Ureter (tissue), 1 donor: ENCODE data around the gene WDR90. TPM values are rescaled to one million over a fixed set of nuclear protein-coding genes. Genes with fewer than 3 reads are reported as not detected.
"Not testable (repeated sequence)": the region's sequence is repeated elsewhere in the genome, so short reads cannot be mapped to it uniquely, and the experiment has no call there.

Experiments
- DNase-seq: peaks from one replicate; pipeline ENCODE4 v3.0.0-alpha.2; 2020; ENCODE audit warnings: low spot score
- total RNA-seq: library from RNA; stranded (reverse); gene quantifications from one replicate; pipeline ENCODE4 v1.2.4, GENCODE V29; 2023
- donor health status: DM: yes; HTN: yes; CAD: no.

WDR90 gene
- total RNA-seq, 1 donor from 2014 or later = 53.3 TPM

DNA sequence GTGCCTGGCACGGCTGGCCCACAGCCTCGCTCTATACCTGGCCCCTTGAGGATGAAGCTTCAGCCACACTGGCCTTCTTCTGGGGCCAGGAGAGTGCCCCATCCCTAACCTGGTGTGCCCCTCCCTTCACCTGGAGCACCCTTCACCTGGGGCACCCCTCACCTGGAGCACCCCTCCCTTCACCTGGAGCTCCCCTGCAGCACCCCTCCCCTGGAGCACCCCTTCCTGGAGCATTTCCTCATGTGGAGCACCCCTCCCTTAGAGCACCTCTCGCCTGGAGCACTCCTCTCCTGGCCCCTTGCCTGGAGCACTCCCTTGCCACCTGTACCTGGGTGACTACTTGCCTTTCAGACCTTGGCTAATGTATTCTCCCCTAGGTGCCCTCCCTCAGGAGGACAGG is 58.9 kb downstream of the WDR90 start:
- no peak for DNase-seq

DNA sequence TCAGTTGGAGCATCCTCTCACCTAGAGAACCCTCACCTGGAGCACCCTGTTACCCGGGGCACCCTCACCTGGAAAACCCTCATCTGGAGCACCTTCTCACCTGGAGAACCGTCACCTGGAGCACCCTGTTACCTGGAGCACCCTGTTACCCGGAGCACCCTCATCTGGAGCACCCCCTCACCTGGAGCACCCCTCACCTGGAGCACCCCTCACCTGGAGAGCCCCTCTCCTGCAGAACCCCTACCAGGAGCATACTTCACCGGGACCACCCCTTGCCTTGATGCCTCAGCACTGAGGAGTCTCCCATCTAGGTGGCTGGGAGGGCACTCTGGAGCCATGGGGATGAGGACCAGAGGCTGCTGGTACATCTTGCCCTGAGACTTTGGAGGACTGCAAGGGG is 59.8 kb downstream of the WDR90 start:
- no peak for DNase-seq

DNA sequence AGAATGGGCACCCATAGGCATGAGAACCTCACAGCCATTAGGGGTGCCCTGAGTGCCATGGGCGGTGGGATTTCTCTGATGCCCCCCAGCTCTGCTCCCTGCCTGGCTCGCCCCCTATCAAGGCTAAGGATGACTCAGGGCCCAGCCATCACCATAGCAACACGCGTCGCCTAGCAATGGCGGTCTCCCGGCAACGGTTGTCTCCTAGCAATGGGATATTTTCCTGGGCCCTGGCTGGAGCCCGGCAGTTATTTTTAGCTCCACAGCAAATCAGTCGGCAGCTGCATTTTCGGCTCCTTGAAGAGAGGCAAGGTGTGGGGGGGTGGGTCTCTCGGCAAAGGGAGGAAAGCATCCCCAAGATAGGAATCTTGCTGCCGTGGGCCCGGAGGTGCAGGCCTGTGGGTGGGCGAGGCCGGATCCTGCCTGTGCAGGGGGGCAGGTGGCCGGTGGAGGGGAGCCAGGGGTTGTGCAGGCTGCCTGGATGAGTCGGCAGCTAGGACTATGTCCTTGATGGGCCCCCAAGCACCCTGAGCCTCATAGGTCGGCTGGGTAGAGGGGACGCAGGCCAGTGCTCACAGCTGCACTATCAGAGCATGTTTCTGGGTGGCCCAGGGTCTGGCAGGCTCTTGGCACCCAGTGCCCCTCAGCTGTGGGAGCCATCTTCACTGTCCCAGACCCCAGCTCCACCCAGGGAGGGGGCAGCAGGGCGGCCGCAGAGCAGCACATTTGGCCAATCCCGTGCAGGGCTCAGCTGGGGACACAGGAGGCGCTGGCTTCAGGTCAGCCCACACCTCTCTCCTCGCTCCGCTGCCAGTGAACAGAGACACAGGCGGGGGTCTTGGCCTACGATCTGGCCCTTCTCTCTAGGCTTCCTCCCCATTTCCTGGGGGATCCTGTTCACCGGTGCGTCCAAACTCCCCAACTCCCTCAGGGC is 60.7 kb downstream of the WDR90 start:
- no peak for DNase-seq

DNA sequence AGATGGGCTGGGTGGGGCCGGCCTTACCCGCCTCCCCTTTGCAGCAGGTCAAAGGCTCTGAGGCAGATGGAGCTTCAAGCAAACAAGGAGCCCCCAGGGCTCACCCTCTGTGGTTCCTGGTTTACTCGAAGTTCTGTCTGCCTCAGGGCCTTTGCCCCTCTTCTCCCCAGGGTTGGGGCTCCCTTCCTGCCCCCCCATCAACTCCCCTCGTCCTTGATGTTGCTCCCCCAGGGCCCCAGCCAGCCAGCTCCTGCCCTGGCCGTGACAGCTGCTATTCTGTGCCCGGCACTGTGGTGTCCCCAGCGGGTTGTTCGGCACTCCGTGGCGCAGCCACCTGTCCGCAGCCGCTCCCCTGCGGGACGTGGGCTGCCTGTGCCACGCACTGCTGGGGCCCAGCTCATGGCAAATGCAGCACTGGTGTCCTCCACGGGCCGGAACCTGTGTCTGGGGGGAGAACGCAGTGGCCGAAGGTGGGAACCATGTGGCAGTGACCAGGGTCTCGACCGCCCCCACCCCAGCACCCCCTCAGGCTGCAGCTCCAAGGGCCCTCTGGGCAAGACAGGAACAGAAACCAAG is 61.4 kb downstream of the WDR90 start:
- no peak for DNase-seq

GRCh38 chr16:711084-711483 is 61.9 kb downstream of the WDR90 start:
- no peak for DNase-seq

DNA sequence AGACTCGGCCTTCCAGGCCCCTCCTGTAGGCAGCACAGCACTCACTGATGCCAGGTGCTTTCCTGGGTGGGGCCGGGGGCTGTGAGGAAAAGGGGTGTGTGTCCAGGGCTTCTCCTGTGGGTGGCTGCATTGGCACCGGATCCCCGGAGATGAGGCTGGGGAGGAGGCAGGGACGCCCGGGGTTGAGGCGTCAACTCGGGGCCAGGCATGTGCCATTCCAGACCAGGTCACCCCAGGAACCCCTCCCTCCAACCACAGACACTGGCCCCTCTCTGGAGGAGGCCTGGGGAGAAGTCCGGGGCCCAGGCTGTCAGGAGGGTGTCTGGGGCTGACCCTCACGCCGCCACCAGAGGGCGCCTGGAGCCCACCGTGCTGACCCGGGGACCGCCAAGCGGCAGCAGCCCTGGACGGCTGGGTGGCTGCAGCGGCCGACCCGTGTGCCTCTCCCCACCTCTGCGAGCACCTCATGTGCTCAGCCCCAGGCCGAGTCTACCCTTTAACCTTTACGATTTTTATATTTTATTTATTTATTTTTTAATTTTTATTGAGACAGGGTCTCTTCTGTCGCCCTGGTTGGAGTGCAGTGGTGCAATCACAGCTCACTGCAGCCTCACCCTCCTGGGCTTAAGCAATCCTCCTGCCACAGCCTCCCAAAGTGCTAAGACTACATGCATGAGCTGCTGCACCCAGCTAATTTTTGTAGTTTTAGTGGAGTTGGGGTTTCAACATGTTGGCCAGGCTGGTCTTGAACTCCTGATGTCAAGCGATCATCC is 62.6 kb downstream of the WDR90 start:
- DNase-seq = no peak

DNA sequence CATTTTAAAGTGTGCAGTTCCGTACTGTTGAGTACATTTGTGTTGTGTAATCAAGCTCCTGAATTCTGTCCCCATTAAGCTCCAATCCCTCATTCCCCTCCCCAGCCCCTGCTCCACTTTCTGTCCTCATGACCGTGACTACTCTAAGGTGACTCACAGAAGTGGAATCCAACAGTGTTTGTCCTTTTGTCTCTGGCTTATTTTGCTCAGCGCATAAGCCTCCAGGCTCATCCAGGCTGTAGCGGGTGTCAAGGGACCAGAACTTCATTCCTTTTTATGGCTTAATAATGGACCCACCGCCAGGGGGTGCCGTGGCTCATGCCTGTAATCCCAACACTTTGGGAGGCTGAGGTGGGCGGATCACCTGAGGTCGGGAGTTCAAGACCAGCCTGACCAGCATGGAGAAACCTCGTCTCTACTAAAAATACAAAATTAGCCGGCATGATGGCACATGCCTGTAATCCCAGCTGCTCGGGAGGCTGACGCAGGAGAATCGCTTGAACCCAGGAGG is 63.6 kb downstream of the WDR90 start:
- DNase-seq = not testable (repeated sequence)

DNA sequence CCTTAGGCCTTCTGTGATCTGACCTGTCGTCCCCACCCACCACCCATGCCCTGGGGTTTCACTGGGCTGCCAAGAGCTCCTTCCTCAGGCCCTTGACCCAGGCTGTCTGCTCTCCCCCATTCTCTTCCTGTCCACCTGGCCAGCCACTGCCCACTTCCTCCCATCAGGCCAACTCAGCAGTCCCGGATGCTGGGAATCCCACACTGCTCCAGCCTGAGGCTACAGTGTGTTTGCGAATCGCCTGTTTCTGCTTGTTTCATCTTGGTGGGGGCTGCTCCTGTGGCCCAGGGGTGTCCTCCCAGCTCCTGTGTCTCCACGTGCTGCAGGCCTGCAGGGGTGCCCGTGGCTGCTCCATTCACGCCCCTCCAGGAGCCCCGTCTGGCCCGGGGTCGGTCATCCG is 64.9 kb downstream of the WDR90 start:
- DNase-seq = no peak

- DNase-seq = peak; percentile 90
Measured at GRCh38 chr16:714558-715476, 65.7 kb downstream of the WDR90 start, which contains the start of gene METRN. METRN (plus strand) TSS chr16:715118; CDS start chr16:715290, 172 bp downstream.

GRCh38 chr16:715477-716199 is 66.5 kb downstream of the WDR90 start:
- DNase-seq = no peak

- DNase-seq = no peak
Measured at GRCh38 chr16:716200-716568, 67.0 kb downstream of the WDR90 start.

DNA sequence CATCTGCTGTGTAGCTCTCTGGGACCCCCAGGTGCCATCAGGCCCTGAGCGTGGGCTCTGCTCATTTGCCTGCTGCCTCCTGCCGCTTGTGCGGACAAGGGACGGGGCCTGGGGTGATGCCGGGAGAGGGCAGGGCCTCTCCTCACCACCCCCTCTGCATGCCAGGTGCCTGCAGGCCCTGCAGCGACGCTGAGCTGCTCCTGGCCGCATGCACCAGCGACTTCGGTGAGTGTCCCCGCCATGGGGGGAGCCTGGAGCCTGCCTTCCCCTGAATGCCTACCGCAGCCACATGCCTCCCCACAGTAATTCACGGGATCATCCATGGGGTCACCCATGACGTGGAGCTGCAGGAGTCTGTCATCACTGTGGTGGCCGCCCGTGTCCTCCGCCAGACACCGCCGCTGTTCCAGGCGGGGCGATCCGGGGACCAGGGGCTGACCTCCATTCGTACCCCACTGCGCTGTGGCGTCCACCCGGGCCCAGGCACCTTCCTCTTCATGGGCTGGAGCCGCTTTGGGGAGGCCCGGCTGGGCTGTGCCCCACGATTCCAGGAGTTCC is 67.7 kb downstream of the WDR90 start:
- DNase-seq = no peak

Other genes starting within 250 kb of the WDR90 start
- 17.5 TPM for gene DECR2, start 247.5 kb upstream of the WDR90 start, total RNA-seq
- gene RAB11FIP3, start 223.7 kb upstream of the WDR90 start, total RNA-seq = 42.0 TPM
- 60.1 TPM for gene CAPN15, start 121.7 kb upstream of the WDR90 start, total RNA-seq
- not detected for gene PRR35, start 89.0 kb upstream of the WDR90 start, total RNA-seq
- 0.36 TPM for gene NHLRC4, start 82.4 kb upstream of the WDR90 start, total RNA-seq
- 65.7 TPM for gene PIGQ, start 79.4 kb upstream of the WDR90 start, total RNA-seq
- gene RAB40C, start 59.3 kb upstream of the WDR90 start, total RNA-seq = 39.2 TPM
- gene WFIKKN1, start 18.4 kb upstream of the WDR90 start, total RNA-seq = 0.65 TPM
- 48.3 TPM for gene METTL26, start 13.1 kb upstream of the WDR90 start, total RNA-seq
- gene MCRIP2, start 7.5 kb upstream of the WDR90 start, total RNA-seq = 40.4 TPM
- 129 TPM for gene RHOT2, start 18.8 kb downstream of the WDR90 start, total RNA-seq
- 2.3 TPM for gene RHBDL1, start 26.3 kb downstream of the WDR90 start, total RNA-seq
- 118 TPM for gene STUB1, start 31.0 kb downstream of the WDR90 start, total RNA-seq
- gene JMJD8, start 35.0 kb downstream of the WDR90 start, total RNA-seq = 63.4 TPM
- gene WDR24, start 41.0 kb downstream of the WDR90 start, total RNA-seq = 10.4 TPM
- gene FBXL16, start 56.4 kb downstream of the WDR90 start, total RNA-seq = 1.3 TPM
- gene METRN, start 65.8 kb downstream of the WDR90 start, total RNA-seq = 20.8 TPM
- 43.2 TPM for gene ANTKMT, start 71.8 kb downstream of the WDR90 start, total RNA-seq
- 5.3 TPM for gene CCDC78, start 77.1 kb downstream of the WDR90 start, total RNA-seq
- gene HAGHL, start 77.7 kb downstream of the WDR90 start, total RNA-seq = 7.9 TPM
- gene CIAO3, start 91.6 kb downstream of the WDR90 start, total RNA-seq = 38.9 TPM
- 1.4 TPM for gene MSLN, start 111.4 kb downstream of the WDR90 start, total RNA-seq
- gene RPUSD1, start 139.0 kb downstream of the WDR90 start, total RNA-seq = 18.7 TPM
- gene CHTF18, start 139.3 kb downstream of the WDR90 start, total RNA-seq = 13.3 TPM
- gene GNG13, start 151.4 kb downstream of the WDR90 start, total RNA-seq = 0.52 TPM